HG03342 (cell line): ENCODE results near the gene SBNO2.

Source experiments
- ATAC-seq: cut with Tn5 transposase; IDR thresholded peaks from one replicate; pipeline ENCODE4 v1.9.1; 2021; ENCODE audit warnings: mild to moderate bottlenecking, moderate library complexity; ENCODE audit not compliant: unreplicated experiment

Gene SBNO2

DNA sequence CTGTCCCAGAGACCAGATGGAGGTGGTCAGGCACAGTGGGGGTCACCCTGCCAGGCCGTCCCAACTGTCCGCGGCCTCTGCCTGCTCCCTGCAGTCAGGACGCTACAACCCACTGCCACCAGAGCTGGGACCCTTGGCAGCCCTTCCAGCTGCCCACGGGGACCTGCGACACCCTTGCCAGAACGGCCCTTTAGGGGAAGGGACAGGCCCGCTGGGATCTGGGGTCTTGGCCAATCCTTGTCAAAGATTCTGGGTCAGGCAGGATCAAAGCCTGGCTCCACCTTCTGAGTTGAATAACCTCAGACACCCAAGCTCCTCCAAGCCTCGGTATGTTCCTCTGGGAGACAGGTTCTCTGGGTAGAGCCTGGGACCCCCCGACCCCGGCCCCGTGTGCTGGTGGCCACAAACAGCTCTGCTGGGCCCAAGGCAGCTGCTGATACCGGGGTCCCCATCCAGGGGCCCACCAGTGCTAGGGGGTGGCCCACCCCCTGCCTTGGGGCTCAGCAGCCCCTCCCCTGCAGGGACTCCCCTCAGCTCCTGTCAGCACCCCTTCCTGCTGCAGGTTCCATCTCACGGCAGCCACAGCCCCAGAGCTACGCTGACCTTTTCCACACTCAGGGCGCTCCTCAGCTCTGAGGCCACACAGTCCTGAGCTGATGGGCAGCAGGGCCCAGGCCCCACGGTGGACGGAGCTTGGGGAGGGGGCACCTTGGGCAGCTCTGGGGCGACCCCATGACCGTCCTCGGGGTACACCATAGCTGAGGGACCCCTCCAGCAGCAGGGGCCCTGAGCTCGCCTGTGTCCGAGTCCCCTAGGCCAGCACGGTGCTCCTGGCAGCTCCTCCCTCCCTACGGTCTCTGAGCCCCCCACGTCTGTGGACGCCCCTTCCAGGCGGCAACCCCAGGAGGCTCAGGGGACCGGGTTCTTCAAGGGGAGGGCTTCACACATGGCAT, 18.4 kb downstream of the SBNO2 start:
- ATAC-seq, result no peak

DNA sequence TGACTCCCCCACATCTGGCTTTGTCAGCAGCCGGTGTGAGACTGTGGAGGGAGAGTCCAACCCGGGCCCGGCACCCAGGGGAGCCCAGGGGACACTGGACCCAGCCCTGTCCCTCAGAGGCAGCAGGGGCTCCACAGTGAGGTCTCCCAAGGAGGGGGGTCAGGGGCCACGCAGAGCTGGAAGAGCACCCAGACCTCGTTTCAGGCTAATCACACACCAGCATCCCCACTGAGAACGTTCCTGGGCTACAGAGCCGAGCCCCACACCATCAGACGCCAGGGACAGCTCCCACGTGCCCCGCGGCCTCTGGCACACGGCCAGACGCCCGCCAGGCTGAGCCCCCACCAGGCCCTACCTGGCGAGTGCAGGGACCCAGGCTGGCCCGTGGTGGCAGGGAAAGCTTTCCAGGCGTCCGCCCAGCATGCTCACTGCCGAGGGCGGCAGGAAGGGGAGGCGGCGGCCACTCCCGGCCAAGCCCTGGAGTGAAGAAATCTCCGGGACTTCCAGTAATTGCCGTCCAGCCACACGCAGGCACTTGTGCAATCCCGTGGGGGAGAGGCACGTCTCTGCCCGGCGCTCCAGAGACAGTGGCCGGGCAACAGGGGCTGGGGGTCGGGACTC, 19.2 kb downstream of the SBNO2 start:
- ATAC-seq, result no peak

DNA sequence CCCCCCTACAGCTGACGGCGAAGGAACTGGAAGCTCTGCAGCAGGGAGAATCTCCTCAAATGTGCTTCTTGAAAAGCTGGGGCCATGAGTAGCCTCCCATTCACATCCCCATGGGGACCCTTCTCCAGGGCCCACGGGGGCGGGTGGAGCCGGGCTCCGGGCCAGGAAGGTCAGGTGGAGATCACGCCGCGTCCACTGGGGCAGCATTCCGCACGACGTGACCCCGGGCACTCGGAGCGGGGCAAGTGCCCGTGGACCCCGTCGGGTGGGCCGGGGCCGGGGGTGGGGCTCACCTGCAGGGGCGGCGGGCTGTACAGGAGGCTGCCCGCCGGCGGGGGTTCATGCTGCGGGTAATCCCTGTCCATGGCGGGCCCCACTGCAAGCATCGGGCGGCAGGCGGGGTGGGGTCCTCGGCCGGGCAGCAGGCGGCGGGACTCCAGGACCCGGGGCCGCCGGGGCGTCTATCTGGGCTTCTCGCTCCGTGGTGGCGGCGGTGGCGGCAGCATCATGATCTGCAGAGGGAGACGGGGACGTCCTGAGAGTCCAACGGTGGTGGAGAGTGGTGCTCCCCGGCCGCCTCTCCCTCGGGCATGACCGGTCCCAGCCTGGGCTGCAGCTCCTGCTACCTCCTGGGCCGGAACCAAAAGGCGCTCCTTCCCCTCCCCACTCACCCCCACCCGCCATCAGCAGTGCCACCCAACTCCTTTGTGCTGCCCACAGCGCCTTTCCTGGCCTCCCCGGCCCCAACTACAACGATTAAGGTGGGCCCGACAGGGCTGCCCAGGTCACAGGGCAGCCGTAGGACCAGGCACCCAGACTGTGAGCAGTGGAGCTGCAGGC, 20.0 kb downstream of the SBNO2 start:
- no peak for ATAC-seq

DNA sequence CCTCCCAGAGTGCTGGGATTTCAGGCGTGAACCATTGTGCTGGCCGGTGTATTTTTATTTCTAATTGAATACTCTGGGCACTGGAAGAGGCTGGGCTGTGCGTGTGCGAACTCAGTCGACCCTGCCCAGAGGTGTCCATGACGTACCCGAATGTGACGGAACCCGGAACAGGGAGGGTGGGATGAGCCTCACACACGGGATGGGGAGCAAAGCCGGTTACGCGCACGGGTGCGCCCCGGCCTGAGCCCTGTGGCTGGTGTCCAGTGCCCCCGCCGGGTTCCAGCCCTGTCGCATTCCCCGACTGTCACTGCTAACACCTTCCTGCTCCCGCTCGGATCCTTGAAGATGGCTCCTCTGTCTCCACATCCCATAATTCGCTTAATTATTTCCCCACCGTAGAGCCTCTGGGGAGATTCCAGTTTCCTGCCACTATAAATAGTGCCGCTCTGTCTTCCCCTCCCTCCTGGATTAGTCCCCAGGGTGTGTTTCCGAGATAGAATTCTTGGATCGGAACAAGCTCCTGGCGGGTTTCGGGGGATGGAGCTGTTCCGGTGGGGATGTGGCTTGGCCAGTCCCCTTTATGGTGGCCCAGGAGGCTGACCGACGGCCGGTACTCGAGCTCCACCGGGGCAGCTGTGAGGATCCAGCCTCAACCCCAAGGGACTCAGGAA, 22.0 kb downstream of the SBNO2 start:
- ATAC-seq, result no peak

DNA sequence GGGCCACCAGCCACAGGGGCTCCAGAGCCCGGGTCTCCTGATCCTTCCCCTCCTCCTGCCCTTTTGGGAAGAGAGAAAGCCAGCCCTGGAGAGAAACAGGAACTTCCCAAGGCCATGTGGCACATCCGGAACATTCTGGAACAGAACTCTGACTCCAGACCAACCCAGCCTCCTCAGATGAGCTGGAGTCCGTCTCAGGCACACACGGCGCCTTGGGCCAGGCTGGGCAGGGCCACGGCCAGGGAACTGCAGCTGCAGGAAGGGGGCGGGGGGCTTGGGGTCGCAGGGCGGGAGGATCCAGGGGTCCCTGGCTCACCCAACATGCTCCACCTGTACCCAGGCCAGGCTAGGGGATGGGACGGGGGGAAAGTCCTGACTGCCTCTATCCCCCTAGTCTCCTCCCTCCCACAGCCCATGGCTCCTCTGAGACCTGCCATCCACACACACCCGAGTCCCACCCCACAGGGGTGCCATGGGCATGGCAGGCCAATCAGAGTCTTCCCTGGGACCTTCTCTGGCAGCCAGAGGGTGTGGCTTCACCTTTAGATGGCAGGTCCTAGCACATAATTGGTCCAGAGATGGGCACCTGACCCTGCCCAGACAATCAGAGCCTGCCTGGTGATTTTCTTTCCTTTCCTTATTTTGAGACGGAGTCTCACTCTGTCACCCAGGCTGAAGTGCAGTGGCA, 22.9 kb downstream of the SBNO2 start:
- no peak for ATAC-seq

DNA sequence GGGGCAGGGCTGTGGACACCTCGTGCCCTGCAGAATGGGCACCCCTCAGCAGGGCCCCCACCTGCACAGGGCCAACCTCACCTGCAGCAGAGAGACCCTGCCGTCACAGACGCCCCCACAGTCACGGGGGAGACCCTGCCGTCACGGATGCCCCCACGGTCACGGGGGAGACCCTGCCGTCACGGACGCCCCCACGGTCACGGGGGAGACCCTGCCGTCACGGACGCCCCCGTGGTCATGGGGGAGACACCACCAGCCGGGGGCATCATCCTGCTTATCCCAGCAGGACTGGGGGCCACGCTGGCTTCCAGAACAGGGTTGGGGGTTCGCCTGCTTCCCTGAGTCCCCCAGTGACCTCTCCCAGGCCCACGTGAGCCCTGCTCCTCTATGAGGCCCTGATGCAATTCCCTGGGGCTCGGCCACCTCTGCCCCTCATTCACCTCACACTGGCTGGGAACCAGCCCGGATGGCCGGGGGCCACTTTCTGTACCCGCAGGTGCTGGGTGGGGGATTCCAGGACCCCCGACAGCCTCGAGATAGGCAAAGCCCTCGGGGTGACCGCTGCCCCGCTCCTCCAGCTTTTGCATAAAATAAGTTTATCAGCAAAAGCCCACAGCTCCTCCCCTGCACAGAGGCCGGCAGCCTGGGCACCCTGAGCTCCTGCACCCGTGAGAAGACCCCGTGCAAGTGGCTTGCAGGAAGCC, 23.6 kb downstream of the SBNO2 start:
- ATAC-seq, result no peak

DNA sequence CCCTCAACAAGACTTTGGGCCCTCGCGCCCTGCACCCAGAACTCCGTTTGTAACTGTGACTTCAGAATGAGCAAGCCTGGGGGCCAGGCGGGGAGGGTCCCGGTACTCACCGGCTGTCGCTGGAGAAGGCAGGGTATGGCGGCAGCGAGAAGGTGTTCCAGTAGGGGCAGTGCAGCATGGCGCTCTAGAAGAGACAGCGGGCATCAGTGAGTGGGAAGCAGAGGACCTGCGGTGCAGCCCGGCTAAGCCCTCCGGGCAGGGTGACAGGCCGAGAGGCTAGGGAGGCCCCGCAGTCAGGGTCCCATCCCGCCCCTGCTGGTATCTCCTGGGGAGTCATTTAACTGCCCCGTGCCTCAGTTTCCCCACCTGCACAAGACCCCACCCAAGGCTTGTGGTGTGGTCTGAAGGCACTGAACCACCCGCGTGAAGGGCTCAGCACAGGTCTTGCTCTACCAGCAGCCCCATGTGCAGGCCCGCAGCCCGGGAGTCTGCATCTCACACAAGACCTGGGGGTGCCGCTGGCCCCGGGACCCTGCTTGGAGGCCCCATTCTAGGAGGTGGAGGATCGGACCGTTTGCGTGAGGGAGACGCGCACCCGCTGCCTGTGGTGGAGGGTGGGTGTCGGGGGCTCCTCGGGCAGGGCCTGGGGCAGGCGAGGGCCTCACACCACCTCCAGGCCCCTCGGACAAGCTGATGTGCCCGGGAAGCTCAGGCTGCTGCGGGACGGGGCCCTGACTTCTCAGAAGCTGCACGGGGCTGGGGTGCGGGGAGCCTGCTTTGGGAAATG, 24.6 kb downstream of the SBNO2 start:
- ATAC-seq, result no peak

DNA sequence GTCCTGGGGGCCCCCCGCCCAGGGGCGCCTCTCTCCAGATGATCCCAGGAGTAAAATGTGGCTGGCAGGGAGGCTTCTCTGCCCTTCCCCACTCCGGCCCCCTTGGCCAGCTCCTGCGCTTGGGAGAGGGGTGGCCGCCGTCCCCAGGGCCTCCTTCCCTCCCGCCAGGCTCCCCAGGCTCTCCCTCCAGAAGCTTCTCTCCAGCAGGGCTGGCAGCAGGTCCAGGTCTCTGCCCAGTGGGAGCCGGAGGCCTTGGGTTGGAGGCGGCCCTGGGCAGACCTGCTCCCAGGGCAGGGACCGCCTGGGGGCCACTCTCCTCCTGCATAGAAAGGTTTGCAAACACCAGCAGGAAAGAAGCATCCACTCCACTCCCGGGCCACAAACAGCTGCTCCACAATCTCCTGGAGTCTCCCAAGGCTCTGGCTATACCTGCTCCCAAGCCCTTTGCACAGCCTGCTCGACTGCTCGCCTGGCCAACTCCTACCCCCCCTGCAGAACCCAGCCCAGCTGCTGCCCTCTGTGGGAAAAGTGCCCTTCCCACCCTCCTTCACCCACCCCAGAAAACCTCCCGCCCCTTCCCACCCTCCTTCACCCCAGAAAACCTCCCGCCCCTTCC, 26.0 kb downstream of the SBNO2 start:
- no peak for ATAC-seq

DNA sequence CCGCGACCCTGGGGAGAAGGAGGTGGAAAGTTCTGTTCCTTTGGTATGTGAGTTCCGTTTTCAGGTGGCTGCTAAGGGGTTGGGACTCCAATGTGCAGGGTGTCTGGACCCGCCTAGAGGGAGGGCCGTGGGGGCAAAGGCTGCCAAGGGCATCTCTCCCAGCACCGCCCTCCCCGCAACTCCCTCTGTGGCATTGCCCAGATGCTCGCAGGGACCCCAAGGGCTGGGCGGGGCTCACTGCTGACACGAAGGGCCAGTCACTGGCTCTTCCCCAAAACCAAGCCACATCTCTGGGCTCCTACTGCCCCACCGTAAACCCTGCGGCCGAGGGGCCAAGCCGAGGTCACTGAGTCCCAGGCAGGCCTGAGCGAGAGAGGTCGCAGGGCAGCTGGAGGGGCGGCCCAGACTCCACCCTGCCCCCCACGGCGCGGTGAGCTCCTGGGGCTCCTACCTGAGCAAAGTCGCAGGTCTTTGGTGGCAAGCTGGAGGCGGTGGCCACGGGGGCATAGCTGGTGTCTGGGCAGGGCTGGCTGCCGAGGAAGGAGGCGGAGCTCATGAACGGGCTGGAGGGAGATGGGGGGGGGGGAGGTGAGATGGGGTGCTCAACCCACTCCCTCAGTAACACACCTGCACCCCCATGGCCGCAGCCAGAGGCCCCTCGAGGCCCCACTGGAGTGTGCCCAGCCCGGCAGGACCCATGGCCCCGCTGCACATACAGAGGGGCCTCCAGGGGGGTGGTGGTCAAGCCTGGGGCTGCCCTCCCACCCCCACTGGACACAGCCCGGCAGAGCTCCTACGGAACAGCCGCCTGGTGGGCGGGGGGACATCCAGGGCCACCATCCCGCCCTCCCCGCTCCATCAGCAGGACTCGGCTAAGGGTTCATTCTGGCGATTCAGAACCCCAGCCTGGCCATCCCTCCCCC, 26.9 kb downstream of the SBNO2 start:
- no peak for ATAC-seq

DNA sequence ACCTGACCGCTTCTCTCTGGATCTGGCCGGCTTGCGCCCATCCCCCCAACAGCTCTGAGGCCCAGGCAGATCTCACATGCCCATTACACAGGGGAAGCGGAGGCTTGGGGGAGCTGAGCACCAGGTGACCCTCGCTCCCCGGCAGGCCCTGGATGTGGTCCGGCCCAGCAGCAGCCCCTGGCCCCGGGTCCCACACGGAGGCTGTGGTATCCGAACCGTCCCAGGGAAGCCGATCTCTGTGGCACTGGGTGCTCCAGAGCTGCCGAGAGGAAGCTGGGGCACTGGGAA, 27.7 kb downstream of the SBNO2 start:
- ATAC-seq, result no peak

DNA sequence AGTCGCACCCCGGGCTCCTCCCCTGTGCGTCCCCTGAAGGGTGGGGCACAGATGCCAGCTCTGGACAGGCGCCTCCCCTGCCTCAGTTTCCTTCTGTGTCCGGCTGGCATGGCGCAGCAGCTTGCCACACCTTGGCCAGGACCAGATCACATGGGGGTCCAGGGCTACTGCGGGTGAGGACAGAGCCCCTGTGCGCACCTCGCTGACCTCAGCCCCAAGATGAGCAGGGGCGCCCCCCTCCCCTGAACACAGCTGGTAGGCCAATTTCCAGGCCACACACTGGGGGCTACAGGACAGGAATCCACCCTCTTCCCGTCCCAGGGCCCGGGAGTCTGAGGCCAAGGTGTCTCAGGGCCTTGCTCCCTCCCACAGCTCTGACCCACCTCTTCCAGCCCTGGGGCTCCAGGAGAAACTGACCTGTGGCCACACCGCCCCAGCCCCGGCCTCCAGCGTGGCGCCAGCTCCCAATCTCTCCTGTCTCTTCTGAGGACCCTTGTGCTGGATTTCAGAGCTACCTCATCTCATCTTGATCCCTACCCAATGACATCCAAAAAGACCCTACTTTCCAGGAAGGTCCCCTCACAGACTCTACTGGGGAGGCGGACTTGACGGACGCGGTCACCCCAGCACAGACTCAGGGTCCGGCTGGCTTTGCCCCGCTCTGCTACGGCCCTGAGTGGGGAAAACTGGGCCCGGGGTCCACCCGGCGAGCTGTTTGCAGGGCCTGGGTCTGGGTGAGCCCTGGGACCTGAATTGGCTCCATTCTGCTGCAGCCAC, 28.2 kb downstream of the SBNO2 start:
- ATAC-seq, result no peak

DNA sequence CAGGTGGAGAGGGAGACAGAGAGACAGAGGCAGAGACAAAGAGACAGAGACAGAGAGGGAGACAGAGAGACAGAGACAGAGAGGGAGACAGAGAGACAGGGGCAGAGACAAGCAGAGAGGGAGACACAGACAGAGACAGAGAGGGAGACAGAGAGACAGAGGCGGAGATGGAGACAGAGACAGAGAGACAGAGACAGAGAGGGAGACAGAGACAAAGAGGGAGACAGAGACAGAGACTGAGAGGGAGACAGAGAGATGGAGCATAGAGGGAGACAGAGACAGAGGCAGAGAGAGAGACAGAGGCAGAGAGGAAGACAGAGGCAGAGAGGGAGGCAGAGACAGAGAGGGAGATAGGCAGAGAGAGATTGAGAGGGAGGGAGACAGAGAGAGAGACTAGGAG, 29.3 kb downstream of the SBNO2 start:
- no peak for ATAC-seq

DNA sequence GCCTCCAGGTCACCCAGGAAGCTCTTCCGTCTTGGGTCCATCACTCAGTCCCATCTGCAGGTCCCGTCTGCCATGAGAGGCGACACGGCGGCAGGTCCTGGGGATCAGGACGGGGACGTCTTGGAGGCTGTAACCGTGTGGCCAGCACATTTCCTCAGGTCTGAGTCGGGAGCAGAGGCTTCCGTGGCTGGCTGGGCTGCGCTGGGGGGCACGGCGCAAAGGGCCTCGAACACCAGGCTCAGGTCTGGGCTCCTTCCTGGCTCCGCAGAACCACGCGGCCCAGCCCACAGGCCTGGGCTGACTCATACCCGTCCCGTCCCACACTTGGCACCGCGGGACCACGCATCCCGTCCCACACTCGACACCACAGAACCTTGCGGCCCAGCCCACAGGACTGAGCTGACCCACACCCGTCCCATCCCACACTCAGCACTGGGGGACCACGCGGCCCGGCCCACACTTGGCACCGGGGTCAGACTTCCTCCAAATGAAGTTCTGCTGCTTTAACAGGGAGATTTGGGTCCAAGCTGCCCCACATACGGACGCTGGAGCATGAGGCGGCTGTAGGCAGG, 30.2 kb downstream of the SBNO2 start:
- ATAC-seq, result no peak

DNA sequence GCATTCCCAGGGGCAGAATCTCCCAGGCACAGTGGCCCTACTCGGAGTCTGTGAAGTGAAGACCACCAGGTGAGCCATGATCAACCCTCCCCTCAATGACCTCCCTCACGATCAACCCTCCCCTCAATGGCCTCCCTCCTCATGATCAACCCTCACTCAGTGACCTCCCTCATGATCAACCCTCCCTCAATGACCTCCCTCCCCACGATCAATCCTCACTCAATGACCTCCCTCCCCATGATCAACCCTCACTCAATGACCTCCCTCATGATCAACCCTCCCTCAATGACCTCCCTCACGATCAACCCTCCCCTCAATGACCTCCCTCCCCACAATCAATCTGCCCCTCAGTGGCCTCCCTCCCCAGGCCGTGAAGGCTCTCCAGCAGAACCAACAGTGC, 32.1 kb downstream of the SBNO2 start:
- ATAC-seq, result no peak

DNA sequence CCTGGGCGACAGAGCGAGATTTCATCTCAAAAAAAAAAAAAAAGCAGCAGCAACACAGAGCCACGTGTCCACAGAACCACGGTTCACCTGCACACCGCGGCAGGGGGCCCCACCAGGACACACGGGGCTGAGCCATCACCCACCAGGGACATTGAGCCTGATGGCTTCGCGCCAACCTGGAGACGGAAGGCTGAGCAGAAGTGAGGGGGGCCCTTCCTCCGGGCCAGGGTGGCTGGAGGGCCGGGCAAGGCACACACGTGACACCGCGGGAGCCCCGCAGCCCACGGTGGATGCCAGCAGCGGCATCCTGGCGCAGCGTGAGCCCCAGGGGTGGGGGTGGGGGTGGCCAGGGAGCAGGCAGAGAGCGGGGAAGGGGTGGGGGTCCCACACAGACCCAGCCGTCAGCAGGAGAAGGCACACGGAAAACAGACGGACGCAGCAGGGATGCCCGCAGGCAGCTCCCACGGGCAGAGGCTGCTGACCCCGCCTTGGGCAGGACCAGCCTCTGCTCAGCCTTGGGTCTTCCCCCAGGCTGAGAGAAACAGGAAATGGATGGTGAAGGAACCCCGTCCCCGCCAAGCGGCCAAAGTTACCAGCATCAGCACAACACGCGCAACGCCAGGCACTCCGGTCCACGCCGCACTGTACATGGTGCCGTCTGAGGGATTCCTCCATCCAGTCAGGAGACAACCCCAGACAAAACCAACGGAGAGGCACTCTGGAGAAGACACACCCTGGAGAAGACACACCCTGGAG, 33.6 kb downstream of the SBNO2 start:
- ATAC-seq, result no peak

DNA sequence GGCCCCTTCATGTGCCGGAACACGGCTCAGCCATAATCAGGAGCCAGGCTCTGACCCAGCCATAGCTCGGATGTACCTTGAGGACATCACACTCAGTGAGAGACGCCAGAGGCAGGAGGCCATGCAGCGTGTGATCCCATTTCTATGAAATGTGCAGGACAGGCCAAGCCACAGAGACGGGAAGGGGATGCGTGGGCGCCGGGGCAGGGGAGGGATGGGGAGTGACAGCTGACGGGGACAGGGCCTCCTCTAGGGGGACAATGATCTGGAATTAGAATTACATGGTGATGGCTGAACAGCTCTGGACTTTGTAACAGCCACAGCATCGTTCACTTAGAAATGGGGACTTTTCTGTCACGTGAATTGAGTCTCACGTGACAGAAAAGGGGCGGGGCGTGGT, 34.9 kb downstream of the SBNO2 start:
- ATAC-seq, result no peak
